Measurements from ENCODE around the gene FOXQ1. TPM values are rescaled to one million over a fixed set of nuclear protein-coding genes. Genes with fewer than 3 reads are reported as not detected.

The FOXQ1 gene
- total and polyA plus RNA-seq, 2 of the 13 experiments (the other 11 are each of a cell fraction or from before 2014, with no cell fraction given), result 35.2 to 39.8 TPM

DNA sequence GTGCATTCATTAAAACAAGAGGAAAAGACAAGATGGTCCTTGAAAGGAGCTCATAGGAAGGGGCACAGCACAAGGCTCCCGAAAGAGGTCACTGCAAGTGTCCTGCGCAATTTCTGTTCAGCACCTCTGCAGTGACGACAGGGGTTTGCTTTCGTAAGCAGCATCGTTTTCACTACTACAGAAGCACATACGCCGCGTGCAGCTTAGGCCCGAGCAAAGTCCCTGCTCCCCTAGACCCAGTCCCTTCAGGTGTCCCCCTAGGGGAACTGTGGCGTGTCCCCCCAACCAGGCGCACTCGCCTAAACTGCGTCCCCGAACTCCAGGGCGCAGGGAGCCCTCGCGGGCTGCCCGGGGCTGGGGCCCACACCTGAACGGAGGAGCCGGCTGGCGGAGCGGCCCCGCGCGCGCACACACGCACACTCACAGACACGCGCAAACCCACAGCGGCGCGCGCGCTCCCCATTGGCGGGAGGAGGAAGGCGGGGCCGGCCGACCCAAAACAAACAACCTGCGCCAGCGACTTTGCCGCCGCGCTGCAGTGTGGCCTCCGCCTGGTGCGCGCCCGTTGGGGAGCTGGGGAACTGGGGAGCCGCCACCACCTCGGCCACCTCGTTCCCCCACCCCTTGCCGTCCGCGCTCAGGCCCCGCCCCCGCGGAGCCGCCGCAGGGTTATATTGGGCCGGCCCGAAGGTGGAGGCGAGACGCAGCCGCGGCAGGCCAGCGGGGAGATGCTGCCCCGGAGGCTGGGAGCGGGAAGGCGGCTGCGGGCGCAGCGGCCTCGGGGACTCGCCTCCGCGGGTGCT lies at the start of gene FOXQ1 (continued):
- TF ChIP-seq, protein P1, sequence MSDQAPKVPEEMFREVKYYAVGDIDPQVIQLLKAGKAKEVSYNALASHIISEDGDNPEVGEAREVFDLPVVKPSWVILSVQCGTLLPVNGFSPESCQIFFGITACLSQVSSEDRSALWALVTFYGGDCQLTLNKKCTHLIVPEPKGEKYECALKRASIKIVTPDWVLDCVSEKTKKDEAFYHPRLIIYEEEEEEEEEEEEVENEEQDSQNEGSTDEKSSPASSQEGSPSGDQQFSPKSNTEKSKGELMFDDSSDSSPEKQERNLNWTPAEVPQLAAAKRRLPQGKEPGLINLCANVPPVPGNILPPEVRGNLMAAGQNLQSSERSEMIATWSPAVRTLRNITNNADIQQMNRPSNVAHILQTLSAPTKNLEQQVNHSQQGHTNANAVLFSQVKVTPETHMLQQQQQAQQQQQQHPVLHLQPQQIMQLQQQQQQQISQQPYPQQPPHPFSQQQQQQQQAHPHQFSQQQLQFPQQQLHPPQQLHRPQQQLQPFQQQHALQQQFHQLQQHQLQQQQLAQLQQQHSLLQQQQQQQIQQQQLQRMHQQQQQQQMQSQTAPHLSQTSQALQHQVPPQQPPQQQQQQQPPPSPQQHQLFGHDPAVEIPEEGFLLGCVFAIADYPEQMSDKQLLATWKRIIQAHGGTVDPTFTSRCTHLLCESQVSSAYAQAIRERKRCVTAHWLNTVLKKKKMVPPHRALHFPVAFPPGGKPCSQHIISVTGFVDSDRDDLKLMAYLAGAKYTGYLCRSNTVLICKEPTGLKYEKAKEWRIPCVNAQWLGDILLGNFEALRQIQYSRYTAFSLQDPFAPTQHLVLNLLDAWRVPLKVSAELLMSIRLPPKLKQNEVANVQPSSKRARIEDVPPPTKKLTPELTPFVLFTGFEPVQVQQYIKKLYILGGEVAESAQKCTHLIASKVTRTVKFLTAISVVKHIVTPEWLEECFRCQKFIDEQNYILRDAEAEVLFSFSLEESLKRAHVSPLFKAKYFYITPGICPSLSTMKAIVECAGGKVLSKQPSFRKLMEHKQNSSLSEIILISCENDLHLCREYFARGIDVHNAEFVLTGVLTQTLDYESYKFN (CRISPR knock-in tag; conservative IDR thresholded peaks at IDR 0.05), result peak; percentile 78
- TF ChIP-seq, protein P2, sequence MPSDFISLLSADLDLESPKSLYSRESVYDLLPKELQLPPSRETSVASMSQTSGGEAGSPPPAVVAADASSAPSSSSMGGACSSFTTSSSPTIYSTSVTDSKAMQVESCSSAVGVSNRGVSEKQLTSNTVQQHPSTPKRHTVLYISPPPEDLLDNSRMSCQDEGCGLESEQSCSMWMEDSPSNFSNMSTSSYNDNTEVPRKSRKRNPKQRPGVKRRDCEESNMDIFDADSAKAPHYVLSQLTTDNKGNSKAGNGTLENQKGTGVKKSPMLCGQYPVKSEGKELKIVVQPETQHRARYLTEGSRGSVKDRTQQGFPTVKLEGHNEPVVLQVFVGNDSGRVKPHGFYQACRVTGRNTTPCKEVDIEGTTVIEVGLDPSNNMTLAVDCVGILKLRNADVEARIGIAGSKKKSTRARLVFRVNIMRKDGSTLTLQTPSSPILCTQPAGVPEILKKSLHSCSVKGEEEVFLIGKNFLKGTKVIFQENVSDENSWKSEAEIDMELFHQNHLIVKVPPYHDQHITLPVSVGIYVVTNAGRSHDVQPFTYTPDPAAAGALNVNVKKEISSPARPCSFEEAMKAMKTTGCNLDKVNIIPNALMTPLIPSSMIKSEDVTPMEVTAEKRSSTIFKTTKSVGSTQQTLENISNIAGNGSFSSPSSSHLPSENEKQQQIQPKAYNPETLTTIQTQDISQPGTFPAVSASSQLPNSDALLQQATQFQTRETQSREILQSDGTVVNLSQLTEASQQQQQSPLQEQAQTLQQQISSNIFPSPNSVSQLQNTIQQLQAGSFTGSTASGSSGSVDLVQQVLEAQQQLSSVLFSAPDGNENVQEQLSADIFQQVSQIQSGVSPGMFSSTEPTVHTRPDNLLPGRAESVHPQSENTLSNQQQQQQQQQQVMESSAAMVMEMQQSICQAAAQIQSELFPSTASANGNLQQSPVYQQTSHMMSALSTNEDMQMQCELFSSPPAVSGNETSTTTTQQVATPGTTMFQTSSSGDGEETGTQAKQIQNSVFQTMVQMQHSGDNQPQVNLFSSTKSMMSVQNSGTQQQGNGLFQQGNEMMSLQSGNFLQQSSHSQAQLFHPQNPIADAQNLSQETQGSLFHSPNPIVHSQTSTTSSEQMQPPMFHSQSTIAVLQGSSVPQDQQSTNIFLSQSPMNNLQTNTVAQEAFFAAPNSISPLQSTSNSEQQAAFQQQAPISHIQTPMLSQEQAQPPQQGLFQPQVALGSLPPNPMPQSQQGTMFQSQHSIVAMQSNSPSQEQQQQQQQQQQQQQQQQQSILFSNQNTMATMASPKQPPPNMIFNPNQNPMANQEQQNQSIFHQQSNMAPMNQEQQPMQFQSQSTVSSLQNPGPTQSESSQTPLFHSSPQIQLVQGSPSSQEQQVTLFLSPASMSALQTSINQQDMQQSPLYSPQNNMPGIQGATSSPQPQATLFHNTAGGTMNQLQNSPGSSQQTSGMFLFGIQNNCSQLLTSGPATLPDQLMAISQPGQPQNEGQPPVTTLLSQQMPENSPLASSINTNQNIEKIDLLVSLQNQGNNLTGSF (CRISPR knock-in tag; IDR thresholded peaks at IDR 0.05), result peak; percentile 54; the same call in 1 of the 2 replicates
- TF ChIP-seq SRSF1 (optimal IDR thresholded peaks at IDR 0.05; ENCODE audit: low read depth, low read length) (no peak), ZNF7 (CRISPR knock-in tag; IDR thresholded peaks at IDR 0.05) (0 out of 2 replicates have a peak, but pooled peaks have one; percentile 26), ZNF547 (CRISPR knock-in tag; IDR thresholded peaks at IDR 0.05) (peak; percentile 89), ZSCAN21 (CRISPR knock-in tag; IDR thresholded peaks at IDR 0.05; ENCODE audit: borderline replicate concordance) (peak; percentile 95), MEIS1 (CRISPR knock-in tag; IDR thresholded peaks at IDR 0.05; ENCODE audit: borderline replicate concordance) (peak; percentile 83; the same call in 1 of the 2 replicates), ZNF530 (CRISPR knock-in tag; IDR thresholded peaks at IDR 0.05; ENCODE audit: low read depth) (no peak), KMT2A (CRISPR knock-in tag; IDR thresholded peaks at IDR 0.05) (peak; percentile 98), ZNF337 (CRISPR knock-in tag; IDR thresholded peaks at IDR 0.05; ENCODE audit: borderline replicate concordance, low read depth) (peak; percentile 91), ZNF563 (CRISPR knock-in tag; IDR thresholded peaks at IDR 0.05) (peak; percentile 96), ZNF350 (CRISPR knock-in tag; IDR thresholded peaks at IDR 0.05; ENCODE audit: borderline replicate concordance, low read depth) (no peak; the same call in 1 of the 2 replicates), GABPB1 (CRISPR knock-in tag; IDR thresholded peaks at IDR 0.05) (peak; percentile 87), IKZF4 (CRISPR knock-in tag; IDR thresholded peaks at IDR 0.05; ENCODE audit: borderline replicate concordance, low read depth, not compliant biosample characterization) (peak; percentile 85)
- TF ChIP-seq, protein P3, sequence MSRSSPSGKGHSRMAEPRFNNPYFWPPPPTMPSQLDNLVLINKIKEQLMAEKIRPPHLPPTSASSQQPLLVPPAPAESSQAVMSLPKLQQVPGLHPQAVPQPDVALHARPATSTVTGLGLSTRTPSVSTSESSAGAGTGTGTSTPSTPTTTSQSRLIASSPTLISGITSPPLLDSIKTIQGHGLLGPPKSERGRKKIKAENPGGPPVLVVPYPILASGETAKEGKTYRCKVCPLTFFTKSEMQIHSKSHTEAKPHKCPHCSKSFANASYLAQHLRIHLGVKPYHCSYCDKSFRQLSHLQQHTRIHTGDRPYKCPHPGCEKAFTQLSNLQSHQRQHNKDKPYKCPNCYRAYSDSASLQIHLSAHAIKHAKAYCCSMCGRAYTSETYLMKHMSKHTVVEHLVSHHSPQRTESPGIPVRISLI (CRISPR knock-in tag; IDR thresholded peaks at IDR 0.05; ENCODE audit: borderline replicate concordance), result no peak
- TF ChIP-seq, protein P4, sequence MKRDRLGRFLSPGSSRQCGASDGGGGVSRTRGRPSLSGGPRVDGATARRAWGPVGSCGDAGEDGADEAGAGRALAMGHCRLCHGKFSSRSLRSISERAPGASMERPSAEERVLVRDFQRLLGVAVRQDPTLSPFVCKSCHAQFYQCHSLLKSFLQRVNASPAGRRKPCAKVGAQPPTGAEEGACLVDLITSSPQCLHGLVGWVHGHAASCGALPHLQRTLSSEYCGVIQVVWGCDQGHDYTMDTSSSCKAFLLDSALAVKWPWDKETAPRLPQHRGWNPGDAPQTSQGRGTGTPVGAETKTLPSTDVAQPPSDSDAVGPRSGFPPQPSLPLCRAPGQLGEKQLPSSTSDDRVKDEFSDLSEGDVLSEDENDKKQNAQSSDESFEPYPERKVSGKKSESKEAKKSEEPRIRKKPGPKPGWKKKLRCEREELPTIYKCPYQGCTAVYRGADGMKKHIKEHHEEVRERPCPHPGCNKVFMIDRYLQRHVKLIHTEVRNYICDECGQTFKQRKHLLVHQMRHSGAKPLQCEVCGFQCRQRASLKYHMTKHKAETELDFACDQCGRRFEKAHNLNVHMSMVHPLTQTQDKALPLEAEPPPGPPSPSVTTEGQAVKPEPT (CRISPR knock-in tag; IDR thresholded peaks at IDR 0.05; ENCODE audit: low read depth), result no peak
